Peyer's patch (tissue), 4 donors: ENCODE measurements around the gene MFN2. TPM values are rescaled to one million over a fixed set of nuclear protein-coding genes. Genes with fewer than 3 reads are reported as not detected.
A peak's percentile ranks its signal among the peaks of the same experiment; 100 is the strongest.
"Not testable (repeated sequence)": the region's sequence is repeated elsewhere in the genome, so short reads cannot be mapped to it uniquely, and the experiment has no call there.

Experiments
- DNase-seq, 3 donors: peaks; one replicate each; pipeline ENCODE4 v3.0.0-alpha.2; 2017 to 2019
- H3K27ac ChIP-seq, 4 donors: fragments of 200-600 bp; sonication (generic); one replicate each; pipeline ENCODE4 v1.5.1; 2016 to 2019
- H3K27me3 ChIP-seq, 2 donors: fragments of 200-600 bp; sonication (generic); one replicate each; pipeline ENCODE4 v1.5.1; 2019
- H3K36me3 ChIP-seq, 3 donors: fragments of 200-600 bp; sonication (generic); one replicate each; pipeline ENCODE4 v1.5.1; 2016 to 2019
- H3K4me1 ChIP-seq, 4 donors: fragments of 200-600 bp; sonication (generic); one replicate each; pipeline ENCODE4 v1.5.1; 2016 to 2019
- H3K4me3 ChIP-seq, 4 donors: fragments of 200-600 bp; sonication (generic); 1 replicate in 3 of 4; 2 replicates in 1 of 4; pipeline ENCODE4 v1.5.1; 2016 to 2019; ENCODE audit warnings: mild to moderate bottlenecking in 1 of 4
- H3K9me3 ChIP-seq, 4 donors: fragments of 200-600 bp; sonication (generic); one replicate each; pipeline ENCODE4 v1.5.1; 2016 to 2019; ENCODE audit warnings: mild to moderate bottlenecking in 1 of 4
- POLR2A ChIP-seq, 2 donors: fragments of 450-650 bp; IDR thresholded peaks; one replicate each; pipeline ENCODE4 v1.5.1; 2017; ENCODE audit warnings: antibody characterized with exemption in 2 of 2, mild to moderate bottlenecking in 2 of 2, moderate library complexity in 2 of 2
- total RNA-seq, 4 donors: library from RNA; depleted of rRNA; stranded (reverse); fragments of >200 nt; gene quantifications; one replicate each; pipeline ENCODE4 v1.1.0, GENCODE V29; 2016
- TF ChIP-seq, protein P1 (sequence below), 6 experiments: fragments of 450-650 bp in 4 of 6; fragments of 200-600 bp in 2 of 6; sonication (generic) in 1 of 6; IDR thresholded peaks; one replicate each; pipeline ENCODE4 v1.5.1; 2017 to 2019; ENCODE audit warnings: antibody characterized with exemption in 6 of 6, mild to moderate bottlenecking in 3 of 6, moderate library complexity in 1 of 6

MFN2 gene
- 100 to 1,000 TPM in 1 of 4 donors, 10 to 100 TPM in 3; 54.5 to 101 (median 94.9) TPM for total RNA-seq

DNA sequence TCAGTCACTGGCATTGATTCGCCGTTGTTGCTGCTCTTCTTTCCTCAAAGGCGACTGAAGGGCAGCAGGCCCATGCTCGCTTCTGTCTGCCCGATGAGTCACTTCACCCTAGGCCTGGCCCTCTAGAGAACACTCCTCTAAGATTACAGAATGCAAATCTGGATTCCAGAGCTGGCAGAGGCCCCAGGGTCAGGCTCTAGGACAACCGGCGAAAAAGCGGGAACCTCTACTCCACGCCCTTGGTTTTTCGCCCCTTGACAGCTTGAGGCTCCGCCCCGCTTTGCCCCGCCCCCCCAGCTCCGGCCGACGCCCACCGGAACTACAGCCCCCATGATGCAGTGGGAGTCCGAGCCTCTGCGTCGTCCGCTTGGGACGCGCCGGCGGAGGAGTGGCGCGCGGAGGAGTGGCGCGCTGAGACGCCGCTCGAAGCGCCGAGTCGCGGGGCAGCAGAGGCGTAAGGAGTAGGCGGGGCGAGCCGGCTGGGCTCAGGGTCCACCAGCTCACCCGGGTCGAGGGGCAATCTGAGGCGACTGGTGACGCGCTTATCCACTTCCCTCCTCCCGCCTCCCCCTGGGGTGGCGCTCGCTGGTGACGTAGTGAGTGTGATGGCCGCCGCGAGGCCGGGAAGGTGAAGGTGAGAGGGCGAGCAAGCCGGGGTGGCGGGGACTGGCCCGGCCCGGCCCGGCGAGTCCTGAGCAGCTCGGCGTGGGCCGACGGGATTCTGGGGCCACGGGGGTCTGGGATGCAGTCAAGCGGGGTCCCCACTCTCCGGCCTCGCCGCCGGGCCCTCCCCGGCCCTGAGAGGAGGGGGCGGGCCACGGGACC is at the start of gene MFN2:
Gene MFN2 (plus strand): TSS at position 594 of the 825 bp plus-strand sequence. CDS start 8,725 bp downstream, outside the sequence.
- TF ChIP-seq, protein P1, sequence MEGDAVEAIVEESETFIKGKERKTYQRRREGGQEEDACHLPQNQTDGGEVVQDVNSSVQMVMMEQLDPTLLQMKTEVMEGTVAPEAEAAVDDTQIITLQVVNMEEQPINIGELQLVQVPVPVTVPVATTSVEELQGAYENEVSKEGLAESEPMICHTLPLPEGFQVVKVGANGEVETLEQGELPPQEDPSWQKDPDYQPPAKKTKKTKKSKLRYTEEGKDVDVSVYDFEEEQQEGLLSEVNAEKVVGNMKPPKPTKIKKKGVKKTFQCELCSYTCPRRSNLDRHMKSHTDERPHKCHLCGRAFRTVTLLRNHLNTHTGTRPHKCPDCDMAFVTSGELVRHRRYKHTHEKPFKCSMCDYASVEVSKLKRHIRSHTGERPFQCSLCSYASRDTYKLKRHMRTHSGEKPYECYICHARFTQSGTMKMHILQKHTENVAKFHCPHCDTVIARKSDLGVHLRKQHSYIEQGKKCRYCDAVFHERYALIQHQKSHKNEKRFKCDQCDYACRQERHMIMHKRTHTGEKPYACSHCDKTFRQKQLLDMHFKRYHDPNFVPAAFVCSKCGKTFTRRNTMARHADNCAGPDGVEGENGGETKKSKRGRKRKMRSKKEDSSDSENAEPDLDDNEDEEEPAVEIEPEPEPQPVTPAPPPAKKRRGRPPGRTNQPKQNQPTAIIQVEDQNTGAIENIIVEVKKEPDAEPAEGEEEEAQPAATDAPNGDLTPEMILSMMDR (IDR thresholded peaks at IDR 0.05) = no peak
- TF ChIP-seq POLR2A (IDR thresholded peaks at IDR 0.05) = peak; percentile 72 to 88
- H3K36me3 ChIP-seq = peaks cover 0 to 41% (median 0%) of the 10 kb centered on the region in 3 donors
- H3K9me3 ChIP-seq = no peaks in the 10 kb centered on the region
- peaks cover 0 to 40% (median 11%) of the 10 kb centered on the region in 4 donors for H3K4me1 ChIP-seq
- DNase-seq = peak; percentile 95 to 98 (median 98)
- peak within 1 kb of the TSS; percentile 77 to 97 (median 79) for H3K4me3 ChIP-seq
- H3K27me3 ChIP-seq = no peaks in the 10 kb centered on the region
- peak within 1 kb of the TSS; percentile 87 to 99 (median 93) for H3K27ac ChIP-seq

DNA sequence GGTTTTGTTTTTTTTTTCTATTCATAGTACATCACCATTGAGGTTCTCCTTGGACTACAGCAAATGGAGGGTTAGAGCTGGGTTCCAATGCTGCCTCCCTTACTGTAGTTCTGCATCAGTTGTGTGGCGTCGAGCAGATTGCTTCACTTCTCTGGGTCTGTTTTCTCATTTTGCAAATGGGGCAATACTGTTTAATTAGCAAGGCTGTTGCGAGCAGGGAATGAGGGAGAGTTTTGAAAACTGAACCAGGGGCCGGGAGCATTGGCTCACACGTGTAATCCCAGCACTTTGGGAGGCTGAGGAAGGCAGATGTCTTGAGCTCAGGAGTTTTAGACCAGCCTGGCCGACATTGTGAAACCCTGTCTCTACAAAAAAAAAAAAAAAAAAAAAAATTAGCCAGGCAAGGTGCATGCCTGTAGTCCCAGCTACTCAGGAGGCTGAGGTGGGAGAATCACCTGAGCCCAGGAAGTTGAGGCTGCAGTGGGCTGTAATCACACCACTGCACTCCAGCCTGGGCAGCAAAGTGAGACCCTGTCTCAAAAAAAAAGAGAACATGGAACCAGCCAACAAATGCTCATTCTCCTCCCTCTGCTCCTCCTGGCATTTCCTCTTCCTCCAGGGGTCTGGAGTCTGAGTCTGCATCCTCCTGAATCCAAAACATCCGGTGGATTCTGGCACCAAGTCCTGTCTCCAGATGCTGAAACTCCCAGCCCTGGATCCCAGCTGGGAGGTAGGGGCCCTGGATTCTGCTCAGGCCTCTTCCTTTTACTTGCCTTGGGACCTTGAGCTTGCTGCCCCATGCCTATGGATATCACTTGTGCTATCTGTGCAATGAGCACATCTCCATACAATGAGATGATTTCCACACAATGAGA is 49.4 kb upstream of the MFN2 start:
- TF ChIP-seq, protein P1 (IDR thresholded peaks at IDR 0.05) = no peak
- no peak for TF ChIP-seq POLR2A (IDR thresholded peaks at IDR 0.05)
- no peak for DNase-seq
- H3K4me3 ChIP-seq = no peak overlapping the region
- peak overlapping the region in 1 of 4 donors; percentile 74 for H3K27ac ChIP-seq
- H3K9me3 ChIP-seq = no peaks in the 10 kb centered on the region
- no peaks in the 10 kb centered on the region for H3K36me3 ChIP-seq
- H3K27me3 ChIP-seq = no peaks in the 10 kb centered on the region
- peaks cover 0 to 62% (median 2%) of the 10 kb centered on the region in 4 donors for H3K4me1 ChIP-seq

DNA sequence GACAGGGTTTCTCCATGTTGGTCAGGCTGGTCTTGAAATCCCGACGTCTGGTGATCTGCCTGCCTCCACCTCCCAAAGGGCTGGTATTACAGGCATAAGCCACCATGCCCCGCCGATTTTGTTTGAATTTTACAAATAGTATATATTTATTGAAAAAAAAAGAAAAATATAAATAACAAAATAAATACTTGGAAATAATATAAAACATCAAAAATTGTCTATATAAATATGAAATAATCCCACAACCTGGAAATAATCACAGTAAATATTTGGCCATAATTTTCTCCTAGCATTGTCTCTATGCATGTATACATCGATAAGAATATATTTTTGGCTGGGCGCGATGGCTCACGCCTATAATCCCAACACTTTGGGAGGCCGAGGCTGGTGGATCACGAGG is 48.4 kb upstream of the MFN2 start:
- Histone ChIP-seq H3K4me1 (peaks cover 0 to 60% (median 2%) of the 10 kb centered on the region in 4 donors), H3K36me3 (no peaks in the 10 kb centered on the region), H3K27ac (no peak overlapping the region), H3K27me3 (no peaks in the 10 kb centered on the region), H3K4me3 (no peak overlapping the region), H3K9me3 (no peaks in the 10 kb centered on the region)
- TF ChIP-seq POLR2A (IDR thresholded peaks at IDR 0.05) = no peak
- TF ChIP-seq, protein P1 (IDR thresholded peaks at IDR 0.05) = no peak
- no peak for DNase-seq

GRCh38 chr1:11934302-11935056 is 45.8 kb upstream of the MFN2 start, which contains the start of gene PLOD1:
Gene PLOD1, plus strand, starts transcription at chr1:11934717. Its CDS starts 63 bp downstream, at chr1:11934780.
- peak; percentile 40 to 57 for TF ChIP-seq POLR2A (IDR thresholded peaks at IDR 0.05)
- TF ChIP-seq, protein P1 (IDR thresholded peaks at IDR 0.05) = no peak
- peaks cover 0 to 55% (median 2%) of the 10 kb centered on the region in 4 donors for H3K4me1 ChIP-seq
- no peaks in the 10 kb centered on the region for H3K27me3 ChIP-seq
- peak within 1 kb of the TSS; percentile 50 to 78 (median 74) for H3K27ac ChIP-seq
- H3K36me3 ChIP-seq = no peaks in the 10 kb centered on the region
- peak; percentile 87 to 94 (median 92) for DNase-seq
- H3K4me3 ChIP-seq = peak within 1 kb of the TSS; percentile 54 to 76 (median 70)
- no peaks in the 10 kb centered on the region for H3K9me3 ChIP-seq

DNA sequence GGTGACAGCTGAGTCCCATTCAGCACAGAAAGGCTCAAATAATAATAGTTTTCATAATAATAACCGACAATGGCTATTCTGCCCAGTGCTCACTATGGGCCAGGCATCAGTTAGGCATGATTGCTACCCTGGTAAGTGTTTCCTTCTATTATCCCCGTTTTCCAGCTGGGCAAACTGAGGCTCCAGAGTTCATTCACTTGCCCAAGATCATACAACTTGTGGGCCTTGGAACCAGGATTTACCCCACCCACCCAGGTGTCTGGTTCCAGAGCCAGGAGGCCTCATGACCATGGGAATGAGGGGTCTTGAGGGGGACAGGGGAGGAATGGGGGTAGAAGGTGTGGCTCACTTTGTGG is 45.2 kb upstream of the MFN2 start:
- DNase-seq = no peak
- TF ChIP-seq, protein P1 (IDR thresholded peaks at IDR 0.05) = no peak
- no peak for TF ChIP-seq POLR2A (IDR thresholded peaks at IDR 0.05)
- Histone ChIP-seq H3K4me3 (peak overlapping the region; percentile 54 to 76 (median 70)), H3K4me1 (peaks cover 0 to 49% (median 2%) of the 10 kb centered on the region in 4 donors), H3K27ac (peak overlapping the region; percentile 50 to 78 (median 74)), H3K27me3 (no peaks in the 10 kb centered on the region), H3K9me3 (no peaks in the 10 kb centered on the region), H3K36me3 (no peaks in the 10 kb centered on the region)

DNA sequence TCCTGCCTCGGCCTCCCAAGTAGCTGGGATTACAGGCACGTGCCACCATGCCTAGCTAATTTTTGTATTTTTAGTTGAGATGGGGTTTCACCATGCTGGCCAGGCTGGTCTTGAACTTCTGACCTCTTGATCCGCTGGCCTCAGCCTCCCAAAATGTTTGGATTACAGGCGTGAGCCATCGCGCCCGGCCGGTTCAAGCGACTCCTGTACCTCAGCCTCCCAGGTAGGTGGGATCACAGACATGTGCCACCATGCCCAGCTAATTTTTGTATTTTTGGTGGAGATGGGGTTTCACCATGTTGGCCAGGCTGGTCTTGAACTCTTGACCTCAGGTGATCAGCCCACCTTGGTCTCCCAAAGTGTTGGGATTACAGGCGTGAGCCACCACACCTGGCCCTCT is 44.5 kb upstream of the MFN2 start:
- Histone ChIP-seq H3K4me1 (peaks cover 0 to 44% (median 2%) of the 10 kb centered on the region in 4 donors), H3K4me3 (peak overlapping the region in 1 of 4 donors; percentile 71)
- not testable (repeated sequence) for H3K36me3 ChIP-seq, H3K9me3 ChIP-seq, H3K27ac ChIP-seq, DNase-seq, H3K27me3 ChIP-seq
